Osteocyte (in vitro differentiated cells): ENCODE data around the gene ELANE. TPM values are rescaled to one million over a fixed set of nuclear protein-coding genes. Genes with fewer than 3 reads are reported as not detected.

Experiments used
- DNase-seq: peaks from one replicate; pipeline ENCODE4 v3.0.0; 2021; ENCODE audit warnings: mixed read lengths; ENCODE audit not compliant: unreplicated experiment; ENCODE audit errors: extremely low spot score
- H3K27ac Mint-ChIP-seq: one replicate; pipeline ENCODE4 v1.8.0; 2021; ENCODE audit warnings: mild to moderate bottlenecking, mixed read lengths; ENCODE audit not compliant: unreplicated experiment
- H3K27me3 Mint-ChIP-seq: one replicate; pipeline ENCODE4 v1.8.0; 2021; ENCODE audit warnings: mixed read lengths; ENCODE audit not compliant: unreplicated experiment
- H3K36me3 Mint-ChIP-seq: one replicate; pipeline ENCODE4 v1.8.0; 2021; ENCODE audit warnings: mixed read lengths; ENCODE audit not compliant: unreplicated experiment
- H3K4me1 Mint-ChIP-seq: one replicate; pipeline ENCODE4 v1.8.0; 2021; ENCODE audit warnings: mixed read lengths; ENCODE audit not compliant: unreplicated experiment
- H3K4me3 Mint-ChIP-seq: one replicate; pipeline ENCODE4 v1.8.0; 2021; ENCODE audit warnings: mild to moderate bottlenecking, moderate library complexity, mixed read lengths; ENCODE audit not compliant: unreplicated experiment
- H3K9me3 Mint-ChIP-seq: one replicate; pipeline ENCODE4 v1.8.0; 2021; ENCODE audit warnings: mixed read lengths; ENCODE audit not compliant: unreplicated experiment
- total RNA-seq: library from RNA; stranded (reverse); gene quantifications from 2 replicates; pipeline ENCODE4 v1.2.1, GENCODE V29; 2021
- TF ChIP-seq, protein P1 (sequence below): fragments of 200-600 bp; sonication (generic); IDR thresholded peaks from 2 replicates; pipeline ENCODE4 v1.5.0; 2021; ENCODE audit warnings: antibody characterized with exemption, mild to moderate bottlenecking, moderate library complexity

Gene ELANE
- total RNA-seq, 1 donor from 2014 or later, result 1.2 TPM

DNA sequence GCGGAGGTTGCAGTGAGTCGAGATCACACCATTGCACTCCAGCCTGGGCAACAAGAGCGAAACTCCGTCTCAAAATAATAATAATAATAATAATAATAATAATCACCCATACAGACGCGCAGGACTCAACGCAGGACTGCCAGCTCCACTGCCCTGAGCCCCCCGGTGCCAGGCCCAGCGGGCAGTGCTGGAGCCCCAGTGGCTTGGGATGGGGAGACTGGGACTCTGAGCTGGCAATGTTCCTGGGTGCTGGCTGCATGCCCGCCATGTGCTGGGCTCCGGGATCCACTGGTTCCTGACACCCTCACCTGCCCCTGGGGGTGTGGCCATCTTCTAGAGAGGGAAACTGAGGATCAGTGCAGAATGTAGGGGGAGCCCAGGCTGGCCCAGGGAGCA lies 24.8 kb upstream of the ELANE start:
- peaks cover 9% of the 10 kb centered on the region for H3K4me1 Mint-ChIP-seq
- no peaks in the 10 kb centered on the region for H3K36me3 Mint-ChIP-seq
- DNase-seq, result no peak
- no peak overlapping the region for H3K4me3 Mint-ChIP-seq
- H3K9me3 Mint-ChIP-seq, result no peaks in the 10 kb centered on the region
- no peak overlapping the region for H3K27ac Mint-ChIP-seq
- TF ChIP-seq, protein P1, sequence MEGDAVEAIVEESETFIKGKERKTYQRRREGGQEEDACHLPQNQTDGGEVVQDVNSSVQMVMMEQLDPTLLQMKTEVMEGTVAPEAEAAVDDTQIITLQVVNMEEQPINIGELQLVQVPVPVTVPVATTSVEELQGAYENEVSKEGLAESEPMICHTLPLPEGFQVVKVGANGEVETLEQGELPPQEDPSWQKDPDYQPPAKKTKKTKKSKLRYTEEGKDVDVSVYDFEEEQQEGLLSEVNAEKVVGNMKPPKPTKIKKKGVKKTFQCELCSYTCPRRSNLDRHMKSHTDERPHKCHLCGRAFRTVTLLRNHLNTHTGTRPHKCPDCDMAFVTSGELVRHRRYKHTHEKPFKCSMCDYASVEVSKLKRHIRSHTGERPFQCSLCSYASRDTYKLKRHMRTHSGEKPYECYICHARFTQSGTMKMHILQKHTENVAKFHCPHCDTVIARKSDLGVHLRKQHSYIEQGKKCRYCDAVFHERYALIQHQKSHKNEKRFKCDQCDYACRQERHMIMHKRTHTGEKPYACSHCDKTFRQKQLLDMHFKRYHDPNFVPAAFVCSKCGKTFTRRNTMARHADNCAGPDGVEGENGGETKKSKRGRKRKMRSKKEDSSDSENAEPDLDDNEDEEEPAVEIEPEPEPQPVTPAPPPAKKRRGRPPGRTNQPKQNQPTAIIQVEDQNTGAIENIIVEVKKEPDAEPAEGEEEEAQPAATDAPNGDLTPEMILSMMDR, result no peak
- H3K27me3 Mint-ChIP-seq, result no peaks in the 10 kb centered on the region

DNA sequence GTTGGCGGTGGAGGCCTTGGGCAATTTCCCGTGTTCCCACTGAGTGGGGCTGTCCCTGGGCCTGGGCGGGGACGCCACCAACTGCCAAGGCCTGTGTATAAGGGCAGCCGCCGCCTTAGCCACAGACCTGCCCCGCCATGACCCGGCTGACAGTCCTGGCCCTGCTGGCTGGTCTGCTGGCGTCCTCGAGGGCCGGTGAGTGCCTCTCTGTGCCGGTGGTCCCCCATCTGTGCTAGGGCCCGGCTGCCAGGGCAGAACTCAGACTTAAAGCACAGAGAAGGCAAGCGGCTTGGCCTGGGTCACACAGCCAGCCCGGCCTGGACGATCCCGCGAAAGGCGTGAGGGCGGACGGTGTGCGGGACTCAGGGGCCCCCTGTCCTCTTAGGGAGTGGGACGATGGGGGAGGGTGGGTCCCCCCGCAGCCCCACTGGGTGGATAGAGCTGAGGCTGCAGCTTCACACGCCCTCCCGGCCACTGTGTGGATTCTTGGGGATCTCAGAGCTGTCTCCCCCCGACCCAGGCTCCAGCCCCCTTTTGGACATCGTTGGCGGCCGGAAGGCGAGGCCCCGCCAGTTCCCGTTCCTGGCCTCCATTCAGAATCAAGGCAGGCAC lies 24.3 kb upstream of the ELANE start, which contains the start of gene AZU1:
TSS of gene AZU1 (plus strand) at position 128 of the 612 bp plus-strand sequence. CDS start at position 138, 10 bp downstream.
- Mint-ChIP-seq H3K4me3 (no peak within 1 kb of the TSS), H3K27me3 (no peaks in the 10 kb centered on the region), H3K27ac (no peak within 1 kb of the TSS), H3K36me3 (no peaks in the 10 kb centered on the region), H3K9me3 (no peaks in the 10 kb centered on the region), H3K4me1 (peaks cover 9% of the 10 kb centered on the region)
- TF ChIP-seq, protein P1, result no peak
- peak; percentile 85 for DNase-seq

DNA sequence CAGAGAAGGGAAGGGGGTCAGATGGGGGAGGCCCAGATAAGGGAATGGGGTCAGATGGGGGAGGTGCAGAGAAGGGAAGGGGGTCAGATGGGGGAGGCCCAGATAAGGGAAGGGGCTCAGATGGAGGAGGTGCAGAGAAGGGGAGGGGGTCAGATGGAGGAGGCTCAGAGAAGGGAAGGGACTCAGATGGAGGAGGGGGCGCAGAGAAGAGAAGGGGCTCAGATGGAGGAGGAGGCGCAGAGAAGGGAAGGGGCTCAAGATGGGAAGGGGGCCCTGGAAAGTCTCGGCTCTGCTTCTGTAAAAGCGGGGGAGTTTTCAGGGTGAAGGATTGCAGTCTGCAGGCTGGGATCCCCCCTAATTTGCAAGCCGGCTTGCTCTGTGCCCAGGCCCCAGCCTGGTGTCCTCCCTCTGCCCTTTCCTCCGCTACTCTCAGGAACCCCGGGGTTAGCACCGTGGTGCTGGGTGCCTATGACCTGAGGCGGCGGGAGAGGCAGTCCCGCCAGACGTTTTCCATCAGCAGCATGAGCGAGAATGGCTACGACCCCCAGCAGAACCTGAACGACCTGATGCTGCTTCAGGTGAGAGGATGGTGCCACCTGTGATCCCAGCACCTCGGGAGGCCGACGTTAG lies 22.9 kb upstream of the ELANE start:
- Mint-ChIP-seq H3K27me3 (no peaks in the 10 kb centered on the region), H3K27ac (no peak overlapping the region), H3K9me3 (no peaks in the 10 kb centered on the region), H3K4me1 (peaks cover 4% of the 10 kb centered on the region), H3K4me3 (no peak overlapping the region), H3K36me3 (no peaks in the 10 kb centered on the region)
- TF ChIP-seq, protein P1, result no peak
- DNase-seq, result no peak

DNA sequence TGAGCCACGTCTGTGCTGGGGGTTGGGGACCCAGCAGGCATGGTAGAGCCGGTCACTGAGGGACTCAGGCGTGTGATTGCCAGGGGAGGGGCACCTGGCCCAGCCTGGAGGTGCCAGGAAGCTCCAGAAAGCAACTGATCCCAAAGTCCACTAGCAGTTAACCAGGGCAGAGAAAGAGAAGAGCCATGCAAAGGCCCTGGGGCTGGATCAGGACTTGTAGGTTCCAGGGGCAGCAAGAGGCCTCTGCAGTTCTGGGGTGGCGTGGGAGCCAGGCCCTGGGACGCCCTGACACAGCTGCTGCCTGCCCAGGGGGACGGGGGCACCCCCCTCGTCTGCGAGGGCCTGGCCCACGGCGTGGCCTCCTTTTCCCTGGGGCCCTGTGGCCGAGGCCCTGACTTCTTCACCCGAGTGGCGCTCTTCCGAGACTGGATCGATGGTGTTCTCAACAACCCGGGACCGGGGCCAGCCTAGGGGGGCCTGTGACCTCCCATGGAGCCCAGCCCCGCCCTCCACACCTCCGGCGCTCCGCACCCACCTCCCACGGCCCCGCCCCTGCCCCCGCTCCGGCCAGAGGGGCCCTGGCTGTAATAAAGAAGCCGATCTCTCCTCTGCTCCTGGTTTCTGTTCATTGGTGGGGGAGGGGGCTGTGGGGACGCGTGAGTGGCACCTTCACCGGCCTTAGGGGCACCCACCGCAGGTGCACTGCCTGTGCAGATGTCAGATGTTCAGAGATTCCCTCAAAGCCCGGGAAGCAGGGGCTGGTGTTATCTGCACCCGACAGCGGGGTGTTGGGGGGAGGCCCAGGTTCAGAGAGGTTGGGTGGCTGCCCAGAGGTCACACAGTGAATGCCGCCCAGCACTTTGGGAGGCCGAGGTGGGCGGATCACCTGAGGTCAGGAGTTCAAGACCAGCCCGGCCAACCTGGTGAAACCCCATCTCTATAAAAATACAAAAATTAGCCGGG lies 20.4 kb upstream of the ELANE start:
- no peak for DNase-seq
- no peaks in the 10 kb centered on the region for H3K27me3 Mint-ChIP-seq
- peaks cover 6% of the 10 kb centered on the region for H3K4me1 Mint-ChIP-seq
- no peaks in the 10 kb centered on the region for H3K36me3 Mint-ChIP-seq
- no peak overlapping the region for H3K4me3 Mint-ChIP-seq
- TF ChIP-seq, protein P1, result no peak
- no peak overlapping the region for H3K27ac Mint-ChIP-seq
- no peaks in the 10 kb centered on the region for H3K9me3 Mint-ChIP-seq

DNA sequence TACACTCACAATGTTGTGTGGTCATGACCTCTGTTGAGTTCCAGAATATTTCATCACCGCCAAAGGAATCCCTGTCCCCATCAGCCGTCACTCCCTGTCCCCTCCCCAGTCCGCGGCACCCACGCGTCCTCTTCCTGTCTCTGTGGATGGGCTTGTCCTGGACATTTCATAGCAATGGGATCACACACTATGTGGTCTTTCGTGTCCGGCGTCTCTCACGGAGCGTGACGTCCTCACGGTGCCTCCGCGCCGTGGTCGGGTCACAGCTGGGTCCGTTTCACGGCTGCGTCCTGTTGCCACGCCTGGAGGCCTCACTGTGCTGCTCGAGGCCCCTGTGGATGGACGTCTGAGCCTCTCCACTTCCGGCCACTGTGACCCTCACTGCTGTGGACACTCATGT lies 17.9 kb upstream of the ELANE start:
- Mint-ChIP-seq H3K9me3 (no peaks in the 10 kb centered on the region), H3K4me1 (peaks cover 8% of the 10 kb centered on the region), H3K4me3 (no peak overlapping the region), H3K27me3 (no peaks in the 10 kb centered on the region), H3K36me3 (no peaks in the 10 kb centered on the region), H3K27ac (no peak overlapping the region)
- TF ChIP-seq, protein P1, result no peak
- DNase-seq, result no peak
